B cell (primary cell): ENCODE measurements around the gene B4GALNT3. TPM values are rescaled to one million over a fixed set of nuclear protein-coding genes. Genes with fewer than 3 reads are reported as not detected.
A peak's percentile ranks its signal among the peaks of the same experiment; 100 is the strongest.

ENCODE experiments used
- ATAC-seq: fragments of 200-7000 bp; cut with Tn5 transposase; one replicate; pipeline ENCODE4 v1.10.0; 2021; ENCODE audit warnings: low read depth, mild to moderate bottlenecking, moderate number of reproducible peaks, moderate library complexity
- CTCF ChIA-PET: fragments of 350-600 bp; sonication (Branson Sonifier 250); formaldehyde crosslinking; loops from one replicate; lab custom pipeline; 2021; ENCODE audit warnings: antibody characterized with exemption, inconsistent platforms; lab: Charles Lee
- POLR2A ChIA-PET: fragments of 350-600 bp; sonication (Branson Sonifier 250); formaldehyde crosslinking; loops from one replicate; lab custom pipeline; 2021; ENCODE audit warnings: antibody characterized with exemption; lab: Charles Lee
- DNase-seq: peaks from one replicate; pipeline ENCODE4 v3.0.0; 2013
- H2AFZ ChIP-seq: 2 replicates; pipeline ENCODE4 v1.6.1; 2012; ENCODE audit warnings: mild to moderate bottlenecking, low read depth, low read length; ENCODE audit not compliant: insufficient read depth, poor library complexity, severe bottlenecking
- H3K27ac ChIP-seq, 2 donors: 1 replicate in 1 of 2; 2 replicates in 1 of 2; pipeline ENCODE4 v1.5.1; 2012 to 2013; ENCODE audit warnings: low read length in 2 of 2, mild to moderate bottlenecking in 2 of 2, moderate library complexity in 1 of 2
- H3K27me3 ChIP-seq, 4 experiments: fragments of 200-600 bp in 1 of 4; sonication (generic) in 1 of 4; replicated peaks in 1 of 4; 1 replicate in 2 of 4; 2 replicates in 2 of 4; pipeline versions ENCODE4 v1.6.1 to v1.7.0; 2013 to 2016; ENCODE audit warnings: low read length in 3 of 4, mild to moderate bottlenecking in 2 of 4, mixed read lengths in 1 of 4, moderate library complexity in 1 of 4; ENCODE audit not compliant: insufficient read depth in 4 of 4, control insufficient read depth in 3 of 4; ENCODE audit errors: control extremely low read depth in 1 of 4
- H3K36me3 ChIP-seq, 2 experiments: replicated peaks in 1 of 2; 1 replicate in 1 of 2; 2 replicates in 1 of 2; pipeline versions ENCODE4 v1.6.1 to v1.7.1; 2013; ENCODE audit warnings: low read length in 1 of 2; ENCODE audit not compliant: insufficient read depth in 2 of 2, control insufficient read depth in 1 of 2; ENCODE audit errors: control extremely low read depth in 1 of 2, extremely low read depth in 1 of 2
- H3K4me1 ChIP-seq, 2 donors: fragments of 200-600 bp in 1 of 2; sonication (generic) in 1 of 2; 1 replicate in 1 of 2; 2 replicates in 1 of 2; pipeline versions ENCODE4 v1.5.1 to v1.6.1; 2013 to 2017; ENCODE audit warnings: low read length in 2 of 2; ENCODE audit not compliant: control insufficient read depth in 2 of 2, insufficient read depth in 2 of 2
- H3K4me2 ChIP-seq: replicated peaks from 2 replicates; pipeline ENCODE3; 2012; ENCODE audit warnings: mild to moderate bottlenecking, low read depth, low read length; ENCODE audit not compliant: poor library complexity, severe bottlenecking
- H3K4me3 ChIP-seq, 5 experiments: fragments of 200-600 bp in 1 of 5; sonication (generic) in 1 of 5; 1 replicate in 3 of 5; 2 replicates in 2 of 5; pipeline versions ENCODE4 v1.5.1 to v1.7.0; 2011 to 2016; ENCODE audit warnings: low read length in 4 of 5, mild to moderate bottlenecking in 4 of 5, low read depth in 2 of 5, control low read depth in 1 of 5, moderate library complexity in 1 of 5; ENCODE audit not compliant: insufficient read depth in 1 of 5; ENCODE audit errors: control extremely low read depth in 1 of 5, extremely low read depth in 1 of 5
- H3K79me2 ChIP-seq: fragments of 200-600 bp; sonication (generic); one replicate; pipeline ENCODE4 v1.6.0; 2016; ENCODE audit warnings: low read length; ENCODE audit not compliant: control insufficient read depth, insufficient read depth
- H3K9ac ChIP-seq: fragments of 200-600 bp; sonication (generic); 2 replicates; pipeline ENCODE4 v1.6.1; 2017; ENCODE audit warnings: mild to moderate bottlenecking, low read length, moderate library complexity
- H3K9me3 ChIP-seq, 3 donors: one replicate each; pipeline versions ENCODE4 v1.6.1 to v1.7.1; 2013; ENCODE audit warnings: low read length in 2 of 3; ENCODE audit not compliant: control insufficient read depth in 2 of 3, insufficient read depth in 1 of 3; ENCODE audit errors: control extremely low read depth in 1 of 3
- H4K20me1 ChIP-seq: 2 replicates; pipeline ENCODE4 v1.6.0; 2012; ENCODE audit warnings: mild to moderate bottlenecking, low read length; ENCODE audit not compliant: insufficient read depth, control insufficient read depth, poor library complexity, severe bottlenecking
- H3K27ac Mint-ChIP-seq: one replicate; pipeline ENCODE4 v1.8.0; 2021; ENCODE audit warnings: mixed read lengths
- H3K27me3 Mint-ChIP-seq: one replicate; pipeline ENCODE4 v1.8.0; 2021; ENCODE audit warnings: mixed read lengths
- H3K4me1 Mint-ChIP-seq: one replicate; pipeline ENCODE4 v1.8.0; 2021; ENCODE audit warnings: mixed read lengths
- H3K4me3 Mint-ChIP-seq: one replicate; pipeline ENCODE4 v1.8.0; 2021; ENCODE audit warnings: mixed read lengths
- H3K9me3 Mint-ChIP-seq: one replicate; pipeline ENCODE4 v1.8.0; 2022; ENCODE audit warnings: mixed read lengths; ENCODE audit not compliant: insufficient read depth
- CTCF ChIP-seq: fragments of 200-600 bp; IDR thresholded peaks from one replicate; pipeline ENCODE4 v1.8.0; 2022; ENCODE audit warnings: antibody characterized with exemption, mild to moderate bottlenecking
- EZH2 ChIP-seq: IDR thresholded peaks from 2 replicates; pipeline ENCODE4 v1.6.1; 2012; ENCODE audit warnings: borderline replicate concordance, low read depth, mild to moderate bottlenecking, moderate library complexity, low read length; ENCODE audit not compliant: insufficient read depth, poor library complexity, severe bottlenecking
- WGBS: methylation state at CpG from one replicate; pipeline ENCODE4 v1.1.5; 2013; ENCODE audit warnings: missing lambda C conversion rate; ENCODE audit not compliant: insufficient coverage; 5-methylcytosine and 5-hydroxymethylcytosine counted together
- intact Hi-C: fragments of 100-400 bp; cut with micrococcal nuclease; formaldehyde crosslinking; loops from one replicate; pipeline ENCODE4 v1.10.0; 2022
- polyA plus RNA-seq: library from polyadenylated mRNA; depleted of rRNA; stranded (reverse); fragments of >200 nt; gene quantifications from 2 replicates; pipeline ENCODE4 v1.2.3, GENCODE V29; 2012
- total RNA-seq, 2 donors: library from RNA; stranded (reverse); fragments of 120-200 nt in 1 of 2; gene quantifications; 1 replicate in 1 of 2; 2 replicates in 1 of 2; pipeline versions ENCODE4 v1.2.3 to v1.2.4, GENCODE V29; 2013 to 2022

B4GALNT3 gene
- total and polyA plus RNA-seq, 2 donors (not counting 1 experiment from before 2014, with no cell fraction given) = 0.25 TPM; not detected in 1

GRCh38 chr12:461425-461824 lies 1.7 kb downstream of the B4GALNT3 start:
- H3K27me3 Mint-ChIP-seq = peaks cover 54% of the 10 kb centered on the region
- H3K4me2 ChIP-seq = peak overlapping the region; percentile 83

More at GRCh38 chr12:461425-461824, 1.7 kb downstream of the B4GALNT3 start:
- Histone ChIP-seq H4K20me1 (no peaks in the 10 kb centered on the region), H2AFZ (no peak overlapping the region), H3K79me2 (no peaks in the 10 kb centered on the region), H3K27me3 (peaks cover 0 to 39% (median 14%) of the 10 kb centered on the region in 4 experiments), H3K9ac (no peak overlapping the region), H3K4me1 (peaks cover 7 to 14% of the 10 kb centered on the region in 2 donors), H3K27ac (no peak overlapping the region), H3K4me3 (no peak overlapping the region), H3K36me3 (no peaks in the 10 kb centered on the region), H3K9me3 (no peaks in the 10 kb centered on the region)
- Mint-ChIP-seq H3K27ac (no peak overlapping the region), H3K4me1 (peaks cover 10% of the 10 kb centered on the region), H3K9me3 (no peaks in the 10 kb centered on the region), H3K4me3 (peak overlapping the region; percentile 84)
- intact Hi-C loops = no loop called here
- DNase-seq (no peak), ATAC-seq (no peak)
- ChIA-PET POLR2A (no interaction called here), CTCF (interaction anchor here (1.2 kb wide), 1 partner anchor 19 kb away, joined by 3 read pairs; no protein-coding TSS in a partner anchor)
- 79% methylated on average over 12 of the region's 13 CpGs for WGBS
- TF ChIP-seq CTCF = no peak
- TF ChIP-seq EZH2 = no peak
